Stimulated activated effector memory CD8-positive, alpha-beta T cell treated with anti-CD3 and anti-CD28 coated beads, Interleukin-12 subunit alpha, Interleukin-12 subunit beta, amount 100 ng/mL, for 72 hours (primary cell): Measurements from ENCODE around the gene ALDH16A1.
A peak's percentile ranks its signal among the peaks of the same experiment; 100 is the strongest.
"Not testable (repeated sequence)": the region's sequence is repeated elsewhere in the genome, so short reads cannot be mapped to it uniquely, and the experiment has no call there.

Experiments used
- ATAC-seq: fragments of 150-1000 bp; cut with Tn5 transposase; 2 replicates; pipeline ENCODE4 v1.10.0; 2021
- DNase-seq, 2 donors: peaks; one replicate each; pipeline ENCODE4 v3.0.0; 2021 to 2022; ENCODE audit warnings: low spot score in 2 of 2
- H3K27ac Mint-ChIP-seq: one replicate; pipeline ENCODE4 v1.8.0; 2022; ENCODE audit warnings: mild to moderate bottlenecking, mixed read lengths
- H3K36me3 Mint-ChIP-seq: one replicate; pipeline ENCODE4 v1.8.0; 2022; ENCODE audit warnings: mild to moderate bottlenecking, mixed read lengths
- H3K4me1 Mint-ChIP-seq: one replicate; pipeline ENCODE4 v1.8.0; 2022; ENCODE audit warnings: mixed read lengths
- H3K4me3 Mint-ChIP-seq: one replicate; pipeline ENCODE4 v1.8.0; 2022; ENCODE audit warnings: mild to moderate bottlenecking, mixed read lengths
- H3K9me3 Mint-ChIP-seq: one replicate; pipeline ENCODE4 v1.8.0; 2022; ENCODE audit warnings: mixed read lengths

Gene ALDH16A1

GRCh38 chr19:49442771-49443365 lies 10.2 kb upstream of the ALDH16A1 start:
- peak; percentile 38 for ATAC-seq
- Mint-ChIP-seq H3K9me3 (no peaks in the 10 kb centered on the region), H3K4me1 (peaks cover 42% of the 10 kb centered on the region), H3K4me3 (peak overlapping the region; percentile 74), H3K36me3 (peaks cover 37% of the 10 kb centered on the region), H3K27ac (peak overlapping the region; percentile 88)
- DNase-seq = peak; percentile 50 to 86

- H3K9me3 Mint-ChIP-seq = no peaks in the 10 kb centered on the region
- peak overlapping the region; percentile 88 for H3K27ac Mint-ChIP-seq
- peak overlapping the region; percentile 74 for H3K4me3 Mint-ChIP-seq
- DNase-seq (peak; percentile 97 to 99), ATAC-seq (peak; percentile 92)
- peaks cover 48% of the 10 kb centered on the region for H3K4me1 Mint-ChIP-seq
- H3K36me3 Mint-ChIP-seq = peaks cover 44% of the 10 kb centered on the region
Observed at GRCh38 chr19:49443366-49444099, 9.5 kb upstream of the ALDH16A1 start.

- peaks cover 50% of the 10 kb centered on the region for H3K36me3 Mint-ChIP-seq
- DNase-seq, H3K9me3 Mint-ChIP-seq, ATAC-seq: not testable (repeated sequence)
- H3K4me1 Mint-ChIP-seq = peaks cover 54% of the 10 kb centered on the region
- peak overlapping the region; percentile 74 for H3K4me3 Mint-ChIP-seq
- peak overlapping the region; percentile 88 for H3K27ac Mint-ChIP-seq
Observed at GRCh38 chr19:49444100-49444700, 8.8 kb upstream of the ALDH16A1 start.

GRCh38 chr19:49445997-49446396 lies 7.0 kb upstream of the ALDH16A1 start:
- Mint-ChIP-seq H3K4me3 (no peak overlapping the region), H3K9me3 (no peaks in the 10 kb centered on the region), H3K36me3 (peaks cover 68% of the 10 kb centered on the region), H3K4me1 (peaks cover 59% of the 10 kb centered on the region), H3K27ac (peak overlapping the region; percentile 17)
- DNase-seq = no peak
- no peak for ATAC-seq

- Mint-ChIP-seq H3K36me3 (peaks cover 78% of the 10 kb centered on the region), H3K9me3 (no peaks in the 10 kb centered on the region), H3K27ac (peak overlapping the region; percentile 87), H3K4me1 (peaks cover 51% of the 10 kb centered on the region), H3K4me3 (no peak overlapping the region)
- no peak for ATAC-seq
- DNase-seq = no peak
Observed at GRCh38 chr19:49447485-49448431, 5.3 kb upstream of the ALDH16A1 start.

GRCh38 chr19:49448432-49448786 lies 4.6 kb upstream of the ALDH16A1 start:
- peak overlapping the region; percentile 91 for H3K4me3 Mint-ChIP-seq
- no peaks in the 10 kb centered on the region for H3K9me3 Mint-ChIP-seq
- no peak for ATAC-seq

GRCh38 chr19:49450405-49450804 lies 2.6 kb upstream of the ALDH16A1 start:
- DNase-seq (no peak), ATAC-seq (no peak)
- Mint-ChIP-seq H3K4me3 (peak overlapping the region; percentile 91), H3K4me1 (peaks cover 43% of the 10 kb centered on the region), H3K27ac (peak overlapping the region; percentile 98), H3K9me3 (no peaks in the 10 kb centered on the region), H3K36me3 (peaks cover 74% of the 10 kb centered on the region)

More at GRCh38 chr19:49448432-49448786, 4.6 kb upstream of the ALDH16A1 start:
- no peak for DNase-seq
- Mint-ChIP-seq H3K4me1 (peaks cover 55% of the 10 kb centered on the region), H3K27ac (peak overlapping the region; percentile 87), H3K36me3 (peaks cover 78% of the 10 kb centered on the region)

- Mint-ChIP-seq H3K4me3 (peak within 1 kb of the TSS; percentile 91), H3K36me3 (peaks cover 79% of the 10 kb centered on the region), H3K9me3 (no peaks in the 10 kb centered on the region), H3K27ac (peak within 1 kb of the TSS; percentile 98), H3K4me1 (peaks cover 43% of the 10 kb centered on the region)
- DNase-seq (peak; percentile 77 to 94), ATAC-seq (peak; percentile 82)
Observed at GRCh38 chr19:49451430-49452181, 1.4 kb upstream of the ALDH16A1 start, which contains the start of gene PIH1D1. Gene PIH1D1 (minus strand): TSS chr19:49451814. CDS start chr19:49451574, 240 bp downstream.

- no peak for ATAC-seq
- H3K36me3 Mint-ChIP-seq = peaks cover 69% of the 10 kb centered on the region
- H3K9me3 Mint-ChIP-seq = no peaks in the 10 kb centered on the region
- no peak for DNase-seq
- H3K4me3 Mint-ChIP-seq = peak overlapping the region; percentile 91
- peaks cover 50% of the 10 kb centered on the region for H3K4me1 Mint-ChIP-seq
- H3K27ac Mint-ChIP-seq = peak overlapping the region; percentile 98
Observed at GRCh38 chr19:49453757-49454240, 774 bp downstream of the ALDH16A1 start.

- Mint-ChIP-seq H3K4me1 (peaks cover 36% of the 10 kb centered on the region), H3K27ac (peak overlapping the region; percentile 56), H3K4me3 (no peak overlapping the region), H3K36me3 (peaks cover 66% of the 10 kb centered on the region), H3K9me3 (no peaks in the 10 kb centered on the region)
- ATAC-seq (no peak), DNase-seq (no peak)
Observed at GRCh38 chr19:49455773-49456172, 2.7 kb downstream of the ALDH16A1 start.

GRCh38 chr19:49456326-49456725 lies 3.3 kb downstream of the ALDH16A1 start:
- ATAC-seq (no peak), DNase-seq (no peak)
- Mint-ChIP-seq H3K4me3 (no peak overlapping the region), H3K9me3 (no peaks in the 10 kb centered on the region), H3K36me3 (peaks cover 64% of the 10 kb centered on the region), H3K27ac (peak overlapping the region; percentile 56), H3K4me1 (peaks cover 32% of the 10 kb centered on the region)

- peaks cover 47% of the 10 kb centered on the region for H3K36me3 Mint-ChIP-seq
- ATAC-seq = no peak
- H3K9me3 Mint-ChIP-seq = no peaks in the 10 kb centered on the region
- peak overlapping the region; percentile 88 for H3K27ac Mint-ChIP-seq
- H3K4me1 Mint-ChIP-seq = peaks cover 22% of the 10 kb centered on the region
- no peak for DNase-seq
- H3K4me3 Mint-ChIP-seq = peak overlapping the region; percentile 14
Observed at GRCh38 chr19:49458567-49458903, 5.5 kb downstream of the ALDH16A1 start.

GRCh38 chr19:49459388-49459787 lies 6.4 kb downstream of the ALDH16A1 start:
- H3K36me3 Mint-ChIP-seq = peaks cover 45% of the 10 kb centered on the region
- peaks cover 16% of the 10 kb centered on the region for H3K4me1 Mint-ChIP-seq
- ATAC-seq (no peak), DNase-seq (no peak)
- no peak overlapping the region for H3K4me3 Mint-ChIP-seq
- no peak overlapping the region for H3K27ac Mint-ChIP-seq
- no peaks in the 10 kb centered on the region for H3K9me3 Mint-ChIP-seq

GRCh38 chr19:49461130-49461529 lies 8.1 kb downstream of the ALDH16A1 start:
- H3K27ac Mint-ChIP-seq, DNase-seq, ATAC-seq, H3K4me3 Mint-ChIP-seq, H3K9me3 Mint-ChIP-seq: not testable (repeated sequence)
- Mint-ChIP-seq H3K36me3 (peaks cover 41% of the 10 kb centered on the region), H3K4me1 (peaks cover 15% of the 10 kb centered on the region)
